Thyroid gland (tissue), 4 donors: ENCODE measurements around the gene PRKCE. TPM values are rescaled to one million over a fixed set of nuclear protein-coding genes. Genes with fewer than 3 reads are reported as not detected.

Experiments used
- DNase-seq, 2 donors: peaks; one replicate each; pipeline ENCODE4 v3.0.0-alpha.2; 2019
- H3K27ac ChIP-seq, 3 donors: fragments of 200-600 bp; sonication (generic); 1 replicate in 2 of 3; 2 replicates in 1 of 3; pipeline ENCODE4 v1.5.1; 2016 to 2019; ENCODE audit warnings: mild to moderate bottlenecking in 1 of 3, moderate library complexity in 1 of 3
- H3K27me3 ChIP-seq: fragments of 200-600 bp; sonication (generic); one replicate; pipeline ENCODE4 v1.5.1; 2019
- H3K36me3 ChIP-seq, 2 donors: fragments of 200-600 bp; sonication (generic); one replicate each; pipeline ENCODE4 v1.5.1; 2016 to 2019
- H3K4me1 ChIP-seq, 2 donors: fragments of 200-600 bp; sonication (generic); one replicate each; pipeline ENCODE4 v1.5.1; 2017 to 2019
- H3K4me3 ChIP-seq, 3 donors: fragments of 200-600 bp; sonication (generic); replicated peaks in 1 of 3; 1 replicate in 2 of 3; 2 replicates in 1 of 3; pipeline ENCODE4 v1.5.1; 2016; ENCODE audit warnings: mild to moderate bottlenecking in 1 of 3
- H3K9me3 ChIP-seq: fragments of 200-600 bp; sonication (generic); one replicate; pipeline ENCODE4 v1.5.1; 2017
- CTCF ChIP-seq, 6 experiments: fragments of 200-600 bp in 3 of 6; fragments of 450-650 bp in 3 of 6; sonication (generic) in 3 of 6; IDR thresholded peaks; one replicate each; pipeline ENCODE4 v1.5.1; 2016 to 2019; ENCODE audit warnings: antibody characterized with exemption in 6 of 6, mild to moderate bottlenecking in 2 of 6, inconsistent platforms in 1 of 6, moderate library complexity in 1 of 6
- POLR2A ChIP-seq, 2 donors: fragments of 450-650 bp; IDR thresholded peaks; one replicate each; pipeline ENCODE4 v1.6.1; 2017; ENCODE audit warnings: antibody characterized with exemption in 2 of 2, mild to moderate bottlenecking in 2 of 2, moderate library complexity in 1 of 2
- WGBS, 2 donors: methylation state at CpG; one replicate each; pipeline ENCODE4 v1.1.5; 2017; 5-methylcytosine and 5-hydroxymethylcytosine counted together
- intact Hi-C: fragments of 100-400 bp; cut with DNase I; formaldehyde crosslinking; loops from one replicate; pipeline ENCODE4 v1.15.1; 2023
- total RNA-seq, 4 donors: library from RNA; depleted of rRNA; stranded (reverse); fragments of >200 nt; gene quantifications; one replicate each; pipeline ENCODE4 v1.2.3, GENCODE V29; 2016

PRKCE gene
- total RNA-seq, 4 donors from 2014 or later, result 8.4 to 35.3 (median 15.2) TPM

- Histone ChIP-seq H3K36me3 (no peaks in the 10 kb centered on the region), H3K4me1 (peaks cover 10 to 22% of the 10 kb centered on the region in 2 donors), H3K9me3 (no peaks in the 10 kb centered on the region), H3K4me3 (no peak overlapping the region), H3K27ac (no peak overlapping the region), H3K27me3 (no peaks in the 10 kb centered on the region)
- intact Hi-C loops, result loop anchor here (10.0 kb wide), 1 partner anchor 354 kb away; no protein-coding TSS in a partner anchor
- no peak for DNase-seq
- TF ChIP-seq CTCF (IDR thresholded peaks at IDR 0.05) (no peak), POLR2A (IDR thresholded peaks at IDR 0.05) (no peak)
- WGBS, 2 donors, result 92 to 96% methylated on average over 5 of the region's 5 CpGs
Observed at GRCh38 chr2:46010223-46010924, 358.9 kb downstream of the PRKCE start.

GRCh38 chr2:46010925-46011490 is 359.5 kb downstream of the PRKCE start:
- H3K4me1 ChIP-seq, result peaks cover 16 to 29% of the 10 kb centered on the region in 2 donors
- H3K4me3 ChIP-seq, result no peak overlapping the region
- H3K36me3 ChIP-seq, result no peaks in the 10 kb centered on the region
- no peak for DNase-seq
- intact Hi-C loops, result loop anchor here (10.0 kb wide), 1 partner anchor 354 kb away; no protein-coding TSS in a partner anchor
- H3K27me3 ChIP-seq, result no peaks in the 10 kb centered on the region
- 31 to 41% methylated on average over 3 of the region's 3 CpGs for WGBS, 2 donors
- no peaks in the 10 kb centered on the region for H3K9me3 ChIP-seq
- peak; percentile 14 to 76 (median 57) for TF ChIP-seq CTCF (IDR thresholded peaks at IDR 0.05)
- no peak for TF ChIP-seq POLR2A (IDR thresholded peaks at IDR 0.05)
- H3K27ac ChIP-seq, result no peak overlapping the region

GRCh38 chr2:46012618-46013240 is 361.3 kb downstream of the PRKCE start:
- Histone ChIP-seq H3K27ac (no peak overlapping the region), H3K4me1 (peaks cover 9 to 22% of the 10 kb centered on the region in 2 donors), H3K27me3 (no peaks in the 10 kb centered on the region), H3K4me3 (no peak overlapping the region), H3K9me3 (no peaks in the 10 kb centered on the region), H3K36me3 (no peaks in the 10 kb centered on the region)
- no peak for DNase-seq
- intact Hi-C loops, result loop anchor here (10.0 kb wide), 1 partner anchor 352 kb away; no protein-coding TSS in a partner anchor
- TF ChIP-seq CTCF (IDR thresholded peaks at IDR 0.05) (no peak), POLR2A (IDR thresholded peaks at IDR 0.05) (no peak)
- WGBS, 2 donors, result 78 to 97% methylated on average over 3 of the region's 3 CpGs

- no peak for DNase-seq
- Histone ChIP-seq H3K27ac (no peak overlapping the region), H3K4me3 (no peak overlapping the region), H3K4me1 (peaks cover 9 to 15% of the 10 kb centered on the region in 2 donors), H3K36me3 (no peaks in the 10 kb centered on the region), H3K9me3 (no peaks in the 10 kb centered on the region), H3K27me3 (no peaks in the 10 kb centered on the region)
- TF ChIP-seq CTCF (IDR thresholded peaks at IDR 0.05), result no peak
- no peak for TF ChIP-seq POLR2A (IDR thresholded peaks at IDR 0.05)
- 95% methylated on average over 5 of the region's 5 CpGs for WGBS, 2 donors
- intact Hi-C loops, result loop anchor here (10.0 kb wide), 1 partner anchor 351 kb away; no protein-coding TSS in a partner anchor
Observed at GRCh38 chr2:46013726-46014125, 362.3 kb downstream of the PRKCE start.
